H7 (cell line): ENCODE results near the gene RSRC2. TPM values are rescaled to one million over a fixed set of nuclear protein-coding genes. Genes with fewer than 3 reads are reported as not detected.
"Not testable (repeated sequence)": the region's sequence is repeated elsewhere in the genome, so short reads cannot be mapped to it uniquely, and the experiment has no call there.

Source experiments
- DNase-seq: peaks from one replicate; pipeline ENCODE4 v3.0.0; 2012
- H3K27me3 ChIP-seq: 2 replicates; pipeline ENCODE4 v1.6.0; 2011; ENCODE audit warnings: mild to moderate bottlenecking, low read length; ENCODE audit not compliant: control insufficient read depth, insufficient read depth
- H3K36me3 ChIP-seq: replicated peaks from 2 replicates; pipeline ENCODE4 v1.5.1; 2011; ENCODE audit warnings: low read length; ENCODE audit not compliant: control insufficient read depth, insufficient read depth
- H3K4me3 ChIP-seq: 2 replicates; pipeline ENCODE4 v1.5.1; 2011; ENCODE audit warnings: low read depth, mild to moderate bottlenecking, control low read depth, low read length, moderate library complexity; ENCODE audit not compliant: insufficient read depth
- total RNA-seq: library from RNA; depleted of rRNA; stranded (reverse); fragments of >200 nt; shearing (Covaris generic); gene quantifications from 2 replicates; pipeline ENCODE4 v1.2.3, GENCODE V29; 2014

Gene RSRC2
- total RNA-seq, 1 experiment from 2014 or later = 54.4 TPM

GRCh38 chr12:122486360-122486759 is 40.4 kb downstream of the RSRC2 start:
- not testable (repeated sequence) for DNase-seq, H3K4me3 ChIP-seq, H3K27me3 ChIP-seq
- H3K36me3 ChIP-seq = peaks cover 36% of the 10 kb centered on the region

- DNase-seq, H3K27me3 ChIP-seq, H3K4me3 ChIP-seq: not testable (repeated sequence)
- H3K36me3 ChIP-seq = peaks cover 34% of the 10 kb centered on the region
Observed at GRCh38 chr12:122484385-122484784, 42.4 kb downstream of the RSRC2 start.

GRCh38 chr12:122483969-122484368 is 42.8 kb downstream of the RSRC2 start:
- H3K36me3 ChIP-seq = peaks cover 31% of the 10 kb centered on the region
- no peak overlapping the region for H3K4me3 ChIP-seq
- no peaks in the 10 kb centered on the region for H3K27me3 ChIP-seq
- no peak for DNase-seq

- peaks cover 30% of the 10 kb centered on the region for H3K36me3 ChIP-seq
- no peak for DNase-seq
- no peaks in the 10 kb centered on the region for H3K27me3 ChIP-seq
- H3K4me3 ChIP-seq = no peak overlapping the region
Observed at GRCh38 chr12:122481861-122482260, 44.9 kb downstream of the RSRC2 start.

- Histone ChIP-seq H3K27me3 (no peaks in the 10 kb centered on the region), H3K4me3 (no peak overlapping the region), H3K36me3 (peaks cover 28% of the 10 kb centered on the region)
- no peak for DNase-seq
Observed at GRCh38 chr12:122480753-122481152, 46.0 kb downstream of the RSRC2 start.

- Histone ChIP-seq H3K36me3 (peaks cover 31% of the 10 kb centered on the region), H3K27me3 (no peaks in the 10 kb centered on the region), H3K4me3 (no peak overlapping the region)
- no peak for DNase-seq
Observed at GRCh38 chr12:122474324-122474716, 52.4 kb downstream of the RSRC2 start.

GRCh38 chr12:122473543-122474323 is 53.0 kb downstream of the RSRC2 start:
- no peak for DNase-seq
- H3K27me3 ChIP-seq = no peaks in the 10 kb centered on the region
- H3K4me3 ChIP-seq = no peak overlapping the region
- peaks cover 29% of the 10 kb centered on the region for H3K36me3 ChIP-seq

GRCh38 chr12:122471324-122472226 is 55.2 kb downstream of the RSRC2 start:
- DNase-seq = peak; percentile 54
- Histone ChIP-seq H3K27me3 (no peaks in the 10 kb centered on the region), H3K36me3 (peaks cover 20% of the 10 kb centered on the region), H3K4me3 (no peak overlapping the region)

- H3K27me3 ChIP-seq, DNase-seq, H3K4me3 ChIP-seq: not testable (repeated sequence)
- peaks cover 16% of the 10 kb centered on the region for H3K36me3 ChIP-seq
Observed at GRCh38 chr12:122470576-122470975, 56.2 kb downstream of the RSRC2 start.

- peaks cover 12% of the 10 kb centered on the region for H3K36me3 ChIP-seq
- H3K4me3 ChIP-seq, DNase-seq, H3K27me3 ChIP-seq: not testable (repeated sequence)
Observed at GRCh38 chr12:122469856-122470255, 56.9 kb downstream of the RSRC2 start.

- H3K4me3 ChIP-seq = no peak overlapping the region
- H3K27me3 ChIP-seq = no peaks in the 10 kb centered on the region
- no peak for DNase-seq
- H3K36me3 ChIP-seq = no peaks in the 10 kb centered on the region
Observed at GRCh38 chr12:122467983-122468382, 58.8 kb downstream of the RSRC2 start.

GRCh38 chr12:122464317-122465042 is 62.3 kb downstream of the RSRC2 start:
- not testable (repeated sequence) for H3K27me3 ChIP-seq, DNase-seq, H3K4me3 ChIP-seq, H3K36me3 ChIP-seq

- Histone ChIP-seq H3K4me3 (no peak overlapping the region), H3K36me3 (no peaks in the 10 kb centered on the region), H3K27me3 (no peaks in the 10 kb centered on the region)
- DNase-seq = no peak
Observed at GRCh38 chr12:122460641-122461040, 66.1 kb downstream of the RSRC2 start.

- no peaks in the 10 kb centered on the region for H3K36me3 ChIP-seq
- H3K27me3 ChIP-seq = no peaks in the 10 kb centered on the region
- DNase-seq = no peak
- H3K4me3 ChIP-seq = no peak overlapping the region
Observed at GRCh38 chr12:122460061-122460460, 66.7 kb downstream of the RSRC2 start.
